GM18526 (cell line): ENCODE results near the gene C1orf226.

ENCODE experiments used
- POLR2A ChIP-seq: IDR thresholded peaks from 3 replicates; pipeline ENCODE4 v1.6.1; 2011; ENCODE audit not compliant: insufficient read length; ENCODE audit errors: extremely low read depth

Gene C1orf226

GRCh38 chr1:162412002-162412401, 30.5 kb downstream of the C1orf226 start, which contains the start of gene SH2D1B:
SH2D1B (minus strand) TSS chr1:162412136; CDS start chr1:162412016, 120 bp downstream.
- no peak for TF ChIP-seq POLR2A

DNA sequence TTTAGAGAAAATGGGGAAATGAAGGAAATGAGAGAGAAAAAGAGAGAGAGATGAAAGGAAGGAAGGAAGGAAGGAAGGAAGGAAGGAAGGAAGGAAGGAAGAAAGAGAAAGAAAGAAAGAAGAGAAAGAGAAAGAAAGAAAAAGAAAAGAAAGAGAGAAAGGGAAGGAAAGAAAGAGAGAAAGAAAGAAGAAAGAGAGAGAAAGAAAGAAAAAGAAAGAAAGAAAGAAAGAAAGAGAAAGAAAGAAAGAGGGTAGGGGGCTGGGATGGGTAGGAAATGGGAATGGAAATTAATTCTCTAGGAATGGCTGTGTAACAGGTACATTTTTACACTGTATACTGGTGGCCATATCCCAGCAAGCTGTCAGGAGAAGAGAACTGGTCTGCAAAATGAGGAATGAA, 34.7 kb downstream of the C1orf226 start:
- TF ChIP-seq POLR2A, result no peak

GRCh38 chr1:162416909-162417308, 35.4 kb downstream of the C1orf226 start:
- no peak for TF ChIP-seq POLR2A

DNA sequence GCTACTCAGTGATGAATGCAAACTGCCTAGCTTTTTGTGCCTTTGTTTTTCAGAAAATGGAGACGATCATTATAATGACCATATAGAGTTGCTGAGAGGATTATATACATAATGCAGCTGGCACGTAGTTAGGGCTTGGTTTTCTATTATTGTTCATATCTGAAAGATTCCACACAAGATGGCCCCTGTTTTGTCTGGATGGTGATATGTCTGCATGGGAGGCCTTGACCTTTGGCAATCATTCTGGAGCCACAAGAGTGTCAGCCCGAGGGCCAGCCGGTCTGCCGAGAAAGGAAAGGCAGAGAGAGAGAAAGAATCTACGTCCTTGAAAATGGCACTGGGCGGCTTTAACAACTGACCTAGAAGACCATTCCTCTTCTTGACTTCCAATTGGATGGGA, 36.1 kb downstream of the C1orf226 start:
- no peak for TF ChIP-seq POLR2A

DNA sequence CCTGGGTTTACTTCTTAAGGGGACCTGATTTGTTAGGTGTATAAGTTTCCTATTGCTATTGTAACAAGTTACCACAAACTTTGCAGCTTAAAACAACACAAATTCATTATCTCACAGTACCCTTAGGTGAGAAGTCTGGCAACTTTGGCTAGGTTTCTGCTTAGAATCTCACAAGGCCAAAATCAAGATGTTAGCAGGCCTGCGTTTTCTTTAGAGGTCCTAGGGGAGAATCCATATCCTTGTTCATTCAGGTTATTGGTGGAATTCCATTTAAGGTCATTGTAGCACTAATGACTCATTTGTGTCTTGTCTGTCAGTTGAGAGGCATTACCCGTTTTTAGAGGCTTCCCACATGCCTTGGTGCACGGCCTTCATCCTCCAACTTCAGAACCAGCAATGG, 38.6 kb downstream of the C1orf226 start:
- no peak for TF ChIP-seq POLR2A

DNA sequence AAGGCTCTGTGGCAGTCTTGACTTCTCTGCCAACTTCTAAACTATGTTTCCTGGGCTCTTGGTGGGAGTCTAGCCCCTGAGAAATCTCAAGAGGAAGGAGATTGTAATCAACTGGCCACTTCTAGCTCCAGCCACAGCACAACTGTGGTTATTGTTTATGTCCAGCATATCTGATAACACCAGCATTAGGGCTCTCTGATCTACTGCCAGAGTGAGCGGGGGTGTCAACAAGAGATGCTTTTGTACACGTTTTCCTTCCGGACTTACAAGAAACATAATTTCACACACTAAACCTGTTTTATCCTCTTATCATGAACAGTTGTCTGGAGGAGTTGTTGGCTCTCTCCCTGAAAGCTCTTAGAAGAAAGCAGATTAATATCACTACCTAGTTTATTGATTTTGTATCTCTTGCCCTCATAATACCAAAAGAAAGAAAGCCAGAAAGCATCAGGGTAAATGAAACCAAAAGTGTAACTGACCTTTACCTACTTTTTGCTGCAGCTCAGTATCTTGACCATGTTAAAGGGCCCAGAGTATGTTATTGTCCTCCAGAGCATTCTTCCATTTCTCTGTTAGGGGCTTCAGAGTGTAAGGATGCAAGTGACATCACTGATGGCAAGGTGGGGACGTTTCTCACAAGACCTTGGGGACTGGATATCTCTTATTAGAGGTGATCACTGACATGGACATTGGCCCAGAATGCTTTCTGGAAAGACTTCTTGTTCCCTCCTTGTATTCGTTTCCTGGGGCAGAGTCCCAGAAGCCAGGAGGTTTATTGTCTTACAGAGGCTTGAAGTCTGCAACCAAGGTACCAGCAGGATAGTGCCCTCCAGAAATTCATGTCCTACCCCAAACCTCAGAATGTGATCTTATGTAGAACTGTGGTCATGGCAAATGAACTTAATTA, 40.0 kb downstream of the C1orf226 start:
- TF ChIP-seq POLR2A, result no peak

DNA sequence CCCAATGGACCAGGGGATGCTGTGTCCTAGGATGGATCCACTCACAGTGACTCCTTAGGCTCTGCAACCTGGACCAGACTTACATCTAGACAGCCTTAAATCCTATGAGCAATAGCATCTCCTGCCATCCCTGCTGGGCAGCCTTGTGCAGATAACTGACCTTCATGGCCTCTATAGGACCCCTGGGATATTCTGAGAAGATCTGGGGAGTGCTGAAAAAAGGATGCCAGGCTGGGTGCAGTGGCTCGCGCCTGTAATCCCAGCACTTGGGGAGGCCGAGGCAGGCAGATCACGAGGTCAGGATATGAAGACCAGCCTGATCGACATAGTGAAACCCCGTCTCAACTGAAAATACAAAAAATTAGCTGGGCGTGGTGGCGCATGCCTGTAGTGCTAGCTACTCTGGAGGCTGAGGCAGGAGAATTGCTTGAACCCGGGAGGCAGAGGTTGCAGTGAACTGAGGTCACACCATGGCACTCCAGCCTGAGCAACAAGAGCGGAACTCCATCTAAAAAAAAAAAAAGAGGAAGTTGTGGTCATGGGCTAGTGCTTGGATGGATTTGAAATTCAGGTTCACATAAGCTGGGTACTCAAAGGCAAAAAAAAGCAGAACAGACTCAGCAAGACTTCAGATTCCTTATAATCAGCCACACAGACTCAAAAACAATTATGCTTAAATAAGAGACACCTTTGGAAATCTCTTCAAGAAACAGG, 41.3 kb downstream of the C1orf226 start:
- TF ChIP-seq POLR2A, result no peak

DNA sequence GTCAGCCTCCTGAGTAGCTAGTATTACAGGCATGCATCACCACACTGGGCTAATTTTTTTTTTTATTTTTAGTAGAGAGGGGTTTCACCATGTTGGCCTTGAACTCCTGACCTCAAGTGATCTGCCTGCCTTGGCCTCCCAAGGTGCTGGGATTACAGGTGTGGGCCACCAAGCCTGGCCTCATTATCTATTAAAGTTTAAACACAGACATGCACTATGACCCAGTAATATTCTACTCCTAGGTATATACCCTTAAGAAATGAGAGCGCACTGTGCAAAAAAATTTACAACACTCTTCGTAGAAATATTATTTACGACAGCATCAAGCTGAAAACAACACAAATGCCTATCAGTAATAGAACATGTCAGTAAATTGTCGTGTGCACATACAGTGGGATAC, 49.1 kb downstream of the C1orf226 start:
- TF ChIP-seq POLR2A, result no peak
